GM12872 (cell line): Measurements from ENCODE around the gene RBM25.

Source experiments
- CTCF ChIP-seq: IDR thresholded peaks from 3 replicates; pipeline ENCODE4 v1.5.1; 2011; ENCODE audit warnings: low read depth, mild to moderate bottlenecking, low read length, moderate library complexity; ENCODE audit not compliant: insufficient read depth

The RBM25 gene

GRCh38 chr14:73167727-73168126 is 109.4 kb downstream of the RBM25 start:
- TF ChIP-seq CTCF, result no peak

GRCh38 chr14:73168274-73168673 is 109.9 kb downstream of the RBM25 start:
- TF ChIP-seq CTCF, result no peak

- TF ChIP-seq CTCF, result no peak
Measured at GRCh38 chr14:73168691-73169090, 110.4 kb downstream of the RBM25 start.

- no peak for TF ChIP-seq CTCF
Measured at GRCh38 chr14:73170686-73171085, 112.4 kb downstream of the RBM25 start.

- no peak for TF ChIP-seq CTCF
Measured at GRCh38 chr14:73172500-73172899, 114.2 kb downstream of the RBM25 start.

GRCh38 chr14:73173092-73173735 is 114.9 kb downstream of the RBM25 start:
- 0 out of 3 replicates have a peak, but pooled peaks have one; percentile 28 for TF ChIP-seq CTCF
